Pons (tissue), 1 donor: ENCODE results near the gene PLD2.
"Not testable (repeated sequence)": the region's sequence is repeated elsewhere in the genome, so short reads cannot be mapped to it uniquely, and the experiment has no call there.

Experiments
- DNase-seq: peaks from one replicate; pipeline ENCODE4 v3.0.0-alpha.2; 2016; ENCODE audit warnings: low spot score

Gene PLD2

GRCh38 chr17:4790705-4791088 is 16.3 kb upstream of the PLD2 start:
- DNase-seq, result no peak

- no peak for DNase-seq
Observed at GRCh38 chr17:4795168-4795567, 11.8 kb upstream of the PLD2 start.

- no peak for DNase-seq
Observed at GRCh38 chr17:4796552-4796920, 10.4 kb upstream of the PLD2 start.

GRCh38 chr17:4800462-4801196 is 6.3 kb upstream of the PLD2 start:
- DNase-seq, result no peak

- DNase-seq, result no peak
Observed at GRCh38 chr17:4802228-4802627, 4.7 kb upstream of the PLD2 start, which contains the start of gene C17orf114. Gene C17orf114 (minus strand): TSS chr17:4802328.

- DNase-seq, result no peak
Observed at GRCh38 chr17:4806456-4806776, 536 bp upstream of the PLD2 start.

- no peak for DNase-seq
Observed at GRCh38 chr17:4807605-4808377, 839 bp downstream of the PLD2 start.

- peak; percentile 63 for DNase-seq
Observed at GRCh38 chr17:4808378-4808767, 1.4 kb downstream of the PLD2 start.

GRCh38 chr17:4810696-4811290 is 3.8 kb downstream of the PLD2 start:
- DNase-seq, result no peak

- no peak for DNase-seq
Observed at GRCh38 chr17:4811471-4811870, 4.5 kb downstream of the PLD2 start.

- DNase-seq, result no peak
Observed at GRCh38 chr17:4812690-4813089, 5.7 kb downstream of the PLD2 start.

GRCh38 chr17:4815043-4815675 is 8.2 kb downstream of the PLD2 start:
- DNase-seq, result no peak

GRCh38 chr17:4816826-4817225 is 9.9 kb downstream of the PLD2 start:
- DNase-seq, result no peak

- DNase-seq, result no peak
Observed at GRCh38 chr17:4818276-4818675, 11.3 kb downstream of the PLD2 start.

- DNase-seq, result no peak
Observed at GRCh38 chr17:4822835-4823234, 15.9 kb downstream of the PLD2 start.

- no peak for DNase-seq
Observed at GRCh38 chr17:4823373-4824089, 16.6 kb downstream of the PLD2 start.

- no peak for DNase-seq
Observed at GRCh38 chr17:4827399-4827798, 20.4 kb downstream of the PLD2 start.

- DNase-seq, result not testable (repeated sequence)
Observed at GRCh38 chr17:4832829-4833177, 25.9 kb downstream of the PLD2 start.

GRCh38 chr17:4833178-4833940 is 26.4 kb downstream of the PLD2 start, which contains the start of gene MINK1:
Gene MINK1 (plus strand): TSS chr17:4833340. CDS start chr17:4833584, 244 bp downstream.
- DNase-seq, result peak; percentile 94

GRCh38 chr17:4833941-4834680 is 27.2 kb downstream of the PLD2 start:
- DNase-seq, result peak; percentile 67

- no peak for DNase-seq
Observed at GRCh38 chr17:4834681-4835020, 27.7 kb downstream of the PLD2 start.
